H9 (cell line): ENCODE measurements around the gene VPS54. TPM values are rescaled to one million over a fixed set of nuclear protein-coding genes. Genes with fewer than 3 reads are reported as not detected.
A peak's percentile ranks its signal among the peaks of the same experiment; 100 is the strongest.

Source experiments
- DNase-seq: peaks from one replicate; pipeline ENCODE4 v3.0.0-alpha.2; 2017
- H2AFZ ChIP-seq: one replicate; pipeline ENCODE4 v1.6.1; 2013; ENCODE audit warnings: mild to moderate bottlenecking, low read length, control low read depth, moderate library complexity
- H2AK5ac ChIP-seq: 2 replicates; pipeline ENCODE4 v1.6.1; 2013; ENCODE audit warnings: low read length, control low read depth, mixed read lengths; ENCODE audit not compliant: insufficient read length
- H2BK120ac ChIP-seq: one replicate; pipeline ENCODE4 v1.6.1; 2013; ENCODE audit warnings: low read depth, mild to moderate bottlenecking, low read length, control low read depth, inconsistent platforms; ENCODE audit not compliant: poor library complexity, severe bottlenecking
- H2BK12ac ChIP-seq: 2 replicates; pipeline ENCODE4 v1.6.1; 2013; ENCODE audit warnings: low read length, control low read depth, mixed read lengths, low read depth; ENCODE audit not compliant: insufficient read length
- H2BK15ac ChIP-seq: 2 replicates; pipeline ENCODE4 v1.6.1; 2013; ENCODE audit warnings: low read depth, low read length, control low read depth
- H2BK20ac ChIP-seq: one replicate; pipeline ENCODE4 v1.6.1; 2013; ENCODE audit warnings: low read depth, mild to moderate bottlenecking, low read length, control low read depth, inconsistent platforms; ENCODE audit not compliant: poor library complexity, severe bottlenecking
- H2BK5ac ChIP-seq: 2 replicates; pipeline ENCODE4 v1.6.1; 2013; ENCODE audit warnings: low read length, control low read depth, mixed read lengths; ENCODE audit not compliant: insufficient read length
- H3K14ac ChIP-seq: 2 replicates; pipeline ENCODE4 v1.6.1; 2013; ENCODE audit warnings: low read length, control low read depth; ENCODE audit not compliant: insufficient read depth
- H3K18ac ChIP-seq: 2 replicates; pipeline ENCODE4 v1.6.1; 2013; ENCODE audit warnings: low read depth, mild to moderate bottlenecking, mixed read lengths, low read length, control low read depth; ENCODE audit not compliant: insufficient read length
- H3K23ac ChIP-seq: 2 replicates; pipeline ENCODE4 v1.6.1; 2013; ENCODE audit warnings: low read length, control low read depth, mixed read lengths, low read depth; ENCODE audit not compliant: insufficient read length
- H3K23me2 ChIP-seq: 2 replicates; pipeline ENCODE4 v1.6.1; 2013; ENCODE audit warnings: low read depth, mild to moderate bottlenecking, mixed read lengths, low read length, control low read depth; ENCODE audit not compliant: insufficient read length, poor library complexity, severe bottlenecking
- H3K27ac ChIP-seq: 2 replicates; pipeline ENCODE4 v1.5.1; 2013; ENCODE audit warnings: low read length, control low read depth, mixed read lengths, low read depth; ENCODE audit not compliant: insufficient read length
- H3K27me3 ChIP-seq: 2 replicates; pipeline ENCODE4 v1.6.1; 2013; ENCODE audit warnings: low read length, control low read depth, inconsistent platforms; ENCODE audit not compliant: insufficient read depth
- H3K4ac ChIP-seq: 2 replicates; pipeline ENCODE4 v1.6.1; 2013; ENCODE audit warnings: low read depth, mild to moderate bottlenecking, control low read depth, inconsistent platforms, low read length, moderate library complexity
- H3K4me1 ChIP-seq: 2 replicates; pipeline ENCODE4 v1.6.1; 2013; ENCODE audit warnings: low read length, control low read depth, inconsistent platforms; ENCODE audit not compliant: insufficient read depth
- H3K4me2 ChIP-seq: 2 replicates; pipeline ENCODE4 v1.6.1; 2013; ENCODE audit warnings: low read length, control low read depth, mixed read lengths; ENCODE audit not compliant: insufficient read length, insufficient read depth
- H3K56ac ChIP-seq: 2 replicates; pipeline ENCODE4 v1.6.1; 2013; ENCODE audit warnings: low read depth, mild to moderate bottlenecking, mixed read lengths, low read length, control low read depth; ENCODE audit not compliant: insufficient read length
- H3K79me1 ChIP-seq: 2 replicates; pipeline ENCODE4 v1.6.1; 2013; ENCODE audit warnings: low read depth, mild to moderate bottlenecking, moderate library complexity, low read length, control low read depth, inconsistent platforms; ENCODE audit not compliant: insufficient read depth, poor library complexity, severe bottlenecking
- H3K79me2 ChIP-seq: 2 replicates; pipeline ENCODE4 v1.6.1; 2013; ENCODE audit warnings: low read length, control low read depth, inconsistent platforms; ENCODE audit not compliant: insufficient read depth
- H3K9ac ChIP-seq: 2 replicates; pipeline ENCODE4 v1.6.1; 2013; ENCODE audit warnings: low read length, control low read depth, mixed read lengths; ENCODE audit not compliant: insufficient read length; ENCODE audit errors: extremely low read depth
- H3K9me3 ChIP-seq: one replicate; pipeline ENCODE4 v1.6.1; 2013; ENCODE audit warnings: low read depth, low read length, inconsistent platforms; ENCODE audit not compliant: control insufficient read depth
- H3T11ph ChIP-seq: one replicate; pipeline ENCODE4 v1.6.1; 2013; ENCODE audit warnings: mild to moderate bottlenecking, low read length, control low read depth, inconsistent platforms
- H4K20me1 ChIP-seq: one replicate; pipeline ENCODE4 v1.6.1; 2013; ENCODE audit not compliant: control insufficient read depth, insufficient read length, insufficient read depth
- H4K5ac ChIP-seq: 2 replicates; pipeline ENCODE4 v1.6.1; 2013; ENCODE audit warnings: low read depth, mild to moderate bottlenecking, mixed read lengths, low read length, control low read depth; ENCODE audit not compliant: insufficient read length
- H4K8ac ChIP-seq: replicated peaks from 2 replicates; pipeline ENCODE4 v1.6.1; 2013; ENCODE audit warnings: low read length, control low read depth, mixed read lengths, low read depth; ENCODE audit not compliant: insufficient read length
- H4K91ac ChIP-seq: 2 replicates; pipeline ENCODE4 v1.6.1; 2013; ENCODE audit warnings: low read depth, mild to moderate bottlenecking, moderate library complexity, mixed read lengths, low read length, control low read depth; ENCODE audit not compliant: insufficient read length
- H3K27ac Mint-ChIP-seq, 3 experiments: 2 replicates in 2 of 3; 3 replicates in 1 of 3; pipeline ENCODE4 v1.8.0; 2020 to 2021; ENCODE audit warnings: mixed read lengths in 3 of 3, mild to moderate bottlenecking in 1 of 3, moderate library complexity in 1 of 3
- H3K27me3 Mint-ChIP-seq: 2 replicates; pipeline ENCODE4 v1.8.0; 2021; ENCODE audit warnings: low read depth, mild to moderate bottlenecking, moderate library complexity, mixed read lengths
- H3K36me3 Mint-ChIP-seq, 3 experiments: 2 replicates in 2 of 3; 3 replicates in 1 of 3; pipeline ENCODE4 v1.8.0; 2020 to 2021; ENCODE audit warnings: low read depth in 3 of 3, mixed read lengths in 3 of 3; ENCODE audit not compliant: insufficient read depth in 1 of 3
- H3K4me1 Mint-ChIP-seq, 2 experiments: 2 replicates each; pipeline ENCODE4 v1.8.0; 2020; ENCODE audit warnings: mixed read lengths in 2 of 2
- H3K4me3 Mint-ChIP-seq, 2 experiments: 2 replicates in 1 of 2; 3 replicates in 1 of 2; pipeline ENCODE4 v1.8.0; 2020 to 2021; ENCODE audit warnings: mild to moderate bottlenecking in 2 of 2, mixed read lengths in 2 of 2, moderate library complexity in 1 of 2
- H3K9me3 Mint-ChIP-seq, 2 experiments: 2 replicates in 1 of 2; 3 replicates in 1 of 2; pipeline ENCODE4 v1.8.0; 2020; ENCODE audit warnings: mild to moderate bottlenecking in 2 of 2, mixed read lengths in 2 of 2, moderate library complexity in 1 of 2
- CTCF ChIP-seq: fragments of 200-600 bp; sonication (generic); conservative IDR thresholded peaks from 3 replicates; pipeline ENCODE4 v1.8.0; 2021; ENCODE audit warnings: antibody characterized with exemption, mild to moderate bottlenecking
- whole genome bisulfite sequencing: extraction: QIAGEN DNeasy Blood & Tissue Kit; methylation state at CpG from one replicate; pipeline ENCODE4 v1.1.7; 2013; ENCODE audit warnings: missing lambda C conversion rate, low lambda C conversion rate, mixed read lengths; ENCODE audit not compliant: insufficient read length; ENCODE audit errors: extremely low coverage; 5-methylcytosine and 5-hydroxymethylcytosine counted together
- total RNA-seq: library from RNA; stranded (reverse); gene quantifications from 2 replicates; pipeline ENCODE4 v1.2.1, GENCODE V29; 2021

VPS54 gene
- total RNA-seq, 1 experiment from 2014 or later = 13.4 TPM

- Histone ChIP-seq H3K4ac (no peak overlapping the region), H3K9ac (peak overlapping the region; percentile 98), H4K5ac (no peak overlapping the region), H2BK20ac (no peak overlapping the region), H2BK15ac (no peak overlapping the region), H3K4me2 (peak overlapping the region; percentile 99), H3K4me1 (no peaks in the 10 kb centered on the region), H2BK5ac (no peak overlapping the region), H4K20me1 (no peaks in the 10 kb centered on the region), H3K9me3 (no peaks in the 10 kb centered on the region), H4K8ac (no peak overlapping the region), H3K27me3 (no peaks in the 10 kb centered on the region), H2AFZ (no peak overlapping the region), H2BK12ac (no peak overlapping the region), H4K91ac (no peak overlapping the region), H3K27ac (peak overlapping the region; percentile 72), H3K79me2 (peaks cover 44% of the 10 kb centered on the region), H3K18ac (no peak overlapping the region), H3K56ac (no peak overlapping the region), H2AK5ac (no peak overlapping the region), H3K23ac (no peak overlapping the region), H2BK120ac (no peak overlapping the region), H3K79me1 (no peaks in the 10 kb centered on the region), H3K14ac (no peak overlapping the region; the same call in 1 of the 2 replicates), H3T11ph (no peak overlapping the region), H3K23me2 (peaks cover 14% of the 10 kb centered on the region)
- Mint-ChIP-seq H3K4me3 (peak overlapping the region; percentile 99 to 100), H3K27me3 (no peaks in the 10 kb centered on the region), H3K4me1 (peaks cover 52 to 58% of the 10 kb centered on the region in 2 experiments), H3K9me3 (peaks cover 2% of the 10 kb centered on the region in 2 experiments; a peak in 2 of 5 replicates), H3K36me3 (peaks cover 33 to 56% (median 51%) of the 10 kb centered on the region in 3 experiments), H3K27ac (peak overlapping the region; percentile 98 to 99 (median 99); a peak in 3 of 7 replicates)
- WGBS = no CpG with 5 or more reads among the region's 8 CpGs
- no peak for TF ChIP-seq CTCF
- DNase-seq = no peak
Observed at GRCh38 chr2:63843093-63843492, 176.1 kb downstream of the VPS54 start.
